Activated CD4-positive, alpha-beta T cell treated with anti-CD3 and anti-CD28 coated beads, Interleukin-2, Interleukin-6, amounts not matched to agents 100 ng/mL and 50 ng/mL, durations not matched to agents 16 hours and 8 hours (primary cell): Measurements from ENCODE around the gene EFNB3.

Experiments
- DNase-seq: peaks from one replicate; pipeline ENCODE4 v3.0.0-alpha.2; 2020

EFNB3 gene

GRCh38 chr17:7719661-7720060 is 14.7 kb downstream of the EFNB3 start:
- no peak for DNase-seq

GRCh38 chr17:7720125-7720524 is 15.1 kb downstream of the EFNB3 start:
- no peak for DNase-seq

GRCh38 chr17:7721612-7722011 is 16.6 kb downstream of the EFNB3 start:
- no peak for DNase-seq

- DNase-seq, result no peak
These were observed 22.9 kb downstream of the EFNB3 start for GRCh38 chr17:7727886-7728285.

GRCh38 chr17:7729816-7730215 is 24.8 kb downstream of the EFNB3 start:
- no peak for DNase-seq

- DNase-seq, result no peak
These were observed 28.1 kb downstream of the EFNB3 start for GRCh38 chr17:7732981-7733539.

GRCh38 chr17:7737601-7738000 is 32.6 kb downstream of the EFNB3 start:
- DNase-seq, result no peak

GRCh38 chr17:7739746-7740145 is 34.7 kb downstream of the EFNB3 start:
- DNase-seq, result no peak

- no peak for DNase-seq
These were observed 35.5 kb downstream of the EFNB3 start for GRCh38 chr17:7740481-7741001.

GRCh38 chr17:7742729-7743128 is 37.7 kb downstream of the EFNB3 start:
- no peak for DNase-seq

- no peak for DNase-seq
These were observed 39.4 kb downstream of the EFNB3 start for GRCh38 chr17:7744416-7744815.

- DNase-seq, result no peak
These were observed 40.9 kb downstream of the EFNB3 start for GRCh38 chr17:7745748-7746470.

GRCh38 chr17:7747635-7748071 is 42.7 kb downstream of the EFNB3 start:
- DNase-seq, result no peak

GRCh38 chr17:7748076-7748775 is 43.2 kb downstream of the EFNB3 start:
- no peak for DNase-seq

GRCh38 chr17:7750321-7750821 is 45.4 kb downstream of the EFNB3 start:
- DNase-seq, result no peak

GRCh38 chr17:7754656-7755055 is 49.7 kb downstream of the EFNB3 start:
- no peak for DNase-seq

GRCh38 chr17:7755095-7755890 is 50.3 kb downstream of the EFNB3 start:
- DNase-seq, result no peak

- no peak for DNase-seq
These were observed 52.0 kb downstream of the EFNB3 start for GRCh38 chr17:7756968-7757367.
